Adrenal gland (tissue), 5 donors: ENCODE measurements around the gene NKX1-2.

Experiments used
- CTCF ChIP-seq, 6 experiments: fragments of 450-650 bp in 4 of 6; fragments of 200-600 bp in 2 of 6; sonication (generic) in 1 of 6; IDR thresholded peaks; 1 replicate in 5 of 6; 2 replicates in 1 of 6; pipeline versions ENCODE4 v1.5.1 to v1.8.0; 2016 to 2021; ENCODE audit warnings: antibody characterized with exemption in 6 of 6, mild to moderate bottlenecking in 2 of 6, moderate library complexity in 1 of 6
- POLR2A ChIP-seq, 2 donors: fragments of 450-650 bp; IDR thresholded peaks; one replicate each; pipeline ENCODE4 v1.6.1; 2017; ENCODE audit warnings: antibody characterized with exemption in 2 of 2, mild to moderate bottlenecking in 2 of 2, moderate library complexity in 1 of 2
- donor health status: DM: no; HTN: no; CAD: no.

- no peak for TF ChIP-seq CTCF (IDR thresholded peaks at IDR 0.05)
- no peak for TF ChIP-seq POLR2A (IDR thresholded peaks at IDR 0.05)
Observed at GRCh38 chr10:124464028-124464965, 14.5 kb upstream of the NKX1-2 start.
